NCI-H1048 (cell line): ENCODE measurements around the gene GMCL2.

Experiments used
- DNase-seq: peaks from one replicate; lab custom pipeline; 2025; lab: John Stamatoyannopoulos, UW

GMCL2 gene

GRCh38 chr5:178137991-178138390 is 49.2 kb downstream of the GMCL2 start:
- DNase-seq = no peak

GRCh38 chr5:178136990-178137389 is 50.2 kb downstream of the GMCL2 start:
- no peak for DNase-seq
